Measurements from ENCODE around the gene PHLDB2. TPM values are rescaled to one million over a fixed set of nuclear protein-coding genes. Genes with fewer than 3 reads are reported as not detected.

The PHLDB2 gene
- total RNA-seq, 1 experiment from 2014 or later: 13.2 TPM

- H2BK12ac ChIP-seq (ENCODE audit: insufficient read length, low read depth, low read length): no peak overlapping the region
- H3K4me3 Mint-ChIP-seq: no peak overlapping the region
- H4K91ac ChIP-seq (ENCODE audit: insufficient read length, low read depth, low read length): no peak overlapping the region
- no peaks in the 10 kb centered on the region for H3K36me3 Mint-ChIP-seq (ENCODE audit: insufficient read depth in 1 of 3, low read depth in 3 of 3)
- no peaks in the 10 kb centered on the region for H4K20me1 ChIP-seq (ENCODE audit: control insufficient read depth, insufficient read depth, insufficient read length)
- peaks cover 23 to 28% of the 10 kb centered on the region in 2 experiments for H3K4me1 Mint-ChIP-seq
- no peak overlapping the region for H4K5ac ChIP-seq (ENCODE audit: insufficient read length, low read depth, low read length)
- no peak overlapping the region for H2BK20ac ChIP-seq (ENCODE audit: low read depth, low read length, poor library complexity, severe bottlenecking)
- no peaks in the 10 kb centered on the region for H3K79me2 ChIP-seq (ENCODE audit: insufficient read depth, low read length)
- no peak overlapping the region for H2BK120ac ChIP-seq (ENCODE audit: low read depth, low read length, poor library complexity, severe bottlenecking)
- peaks cover 15% of the 10 kb centered on the region for H3K23me2 ChIP-seq (ENCODE audit: insufficient read length, low read depth, low read length, poor library complexity, severe bottlenecking)
- H2BK5ac ChIP-seq (ENCODE audit: insufficient read length, low read length): no peak overlapping the region
- no CpG with 5 or more reads among the region's 3 CpGs for WGBS (ENCODE audit: extremely low coverage, insufficient read length, low lambda C conversion rate)
- DNase-seq: no peak
- no peak overlapping the region for H3K56ac ChIP-seq (ENCODE audit: insufficient read length, low read depth, low read length)
- H3K14ac ChIP-seq (ENCODE audit: insufficient read depth, low read length): no peak overlapping the region
- H3K9me3 ChIP-seq (ENCODE audit: control insufficient read depth, low read depth, low read length): no peaks in the 10 kb centered on the region
- H3K79me1 ChIP-seq (ENCODE audit: insufficient read depth, low read depth, low read length, poor library complexity, severe bottlenecking): no peaks in the 10 kb centered on the region
- H3K27ac Mint-ChIP-seq: no peak overlapping the region
- H3K18ac ChIP-seq (ENCODE audit: insufficient read length, low read depth, low read length): no peak overlapping the region
- no peak overlapping the region for H4K8ac ChIP-seq (replicated peaks; ENCODE audit: insufficient read length, low read depth, low read length)
- H3K9ac ChIP-seq (ENCODE audit: extremely low read depth, insufficient read length, low read length): no peak overlapping the region
- H3K27me3 ChIP-seq (ENCODE audit: insufficient read depth, low read length): no peaks in the 10 kb centered on the region
- no peak overlapping the region for H2BK15ac ChIP-seq (ENCODE audit: low read depth, low read length)
- H3K23ac ChIP-seq (ENCODE audit: insufficient read length, low read depth, low read length): no peak overlapping the region
- H2AK5ac ChIP-seq (ENCODE audit: insufficient read length, low read length): no peak overlapping the region
- H3K9me3 Mint-ChIP-seq: no peaks in the 10 kb centered on the region
- TF ChIP-seq CTCF (conservative IDR thresholded peaks at IDR 0.05): no peak
- no peak overlapping the region for H3K4me2 ChIP-seq (ENCODE audit: insufficient read depth, insufficient read length, low read length)
- peaks cover 45% of the 10 kb centered on the region for H3K27me3 Mint-ChIP-seq (ENCODE audit: low read depth)
- H3K27ac ChIP-seq (ENCODE audit: insufficient read length, low read depth, low read length): no peak overlapping the region
- H2AFZ ChIP-seq (ENCODE audit: low read length): no peak overlapping the region
- H3T11ph ChIP-seq (ENCODE audit: low read length): no peak overlapping the region
- peaks cover 3% of the 10 kb centered on the region for H3K4me1 ChIP-seq (ENCODE audit: insufficient read depth, low read length)
- no peak overlapping the region for H3K4ac ChIP-seq (ENCODE audit: low read depth, low read length)
Observed at GRCh38 chr3:111856501-111856900, 2.6 kb upstream of the PHLDB2 start.

Measured in H9 (cell line).